Epithelial cell of esophagus (primary cell): ENCODE measurements around the gene RBMS3.

Experiments
- DNase-seq: peaks from one replicate; pipeline ENCODE4 v3.0.0; 2010; ENCODE audit warnings: low read depth
- H3K4me3 ChIP-seq: 2 replicates; pipeline ENCODE4 v1.5.1; 2011; ENCODE audit warnings: mild to moderate bottlenecking, low read length, control low read depth
- TF ChIP-seq, protein P1 (sequence below): IDR thresholded peaks from 2 replicates; pipeline ENCODE4 v1.5.1; 2011; ENCODE audit warnings: low read depth, mild to moderate bottlenecking, low read length, control low read depth, inconsistent platforms; ENCODE audit not compliant: insufficient read depth; ENCODE audit errors: missing control alignments

The RBMS3 gene

GRCh38 chr3:29868543-29869101, 587.8 kb downstream of the RBMS3 start:
- TF ChIP-seq, protein P1, sequence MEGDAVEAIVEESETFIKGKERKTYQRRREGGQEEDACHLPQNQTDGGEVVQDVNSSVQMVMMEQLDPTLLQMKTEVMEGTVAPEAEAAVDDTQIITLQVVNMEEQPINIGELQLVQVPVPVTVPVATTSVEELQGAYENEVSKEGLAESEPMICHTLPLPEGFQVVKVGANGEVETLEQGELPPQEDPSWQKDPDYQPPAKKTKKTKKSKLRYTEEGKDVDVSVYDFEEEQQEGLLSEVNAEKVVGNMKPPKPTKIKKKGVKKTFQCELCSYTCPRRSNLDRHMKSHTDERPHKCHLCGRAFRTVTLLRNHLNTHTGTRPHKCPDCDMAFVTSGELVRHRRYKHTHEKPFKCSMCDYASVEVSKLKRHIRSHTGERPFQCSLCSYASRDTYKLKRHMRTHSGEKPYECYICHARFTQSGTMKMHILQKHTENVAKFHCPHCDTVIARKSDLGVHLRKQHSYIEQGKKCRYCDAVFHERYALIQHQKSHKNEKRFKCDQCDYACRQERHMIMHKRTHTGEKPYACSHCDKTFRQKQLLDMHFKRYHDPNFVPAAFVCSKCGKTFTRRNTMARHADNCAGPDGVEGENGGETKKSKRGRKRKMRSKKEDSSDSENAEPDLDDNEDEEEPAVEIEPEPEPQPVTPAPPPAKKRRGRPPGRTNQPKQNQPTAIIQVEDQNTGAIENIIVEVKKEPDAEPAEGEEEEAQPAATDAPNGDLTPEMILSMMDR = no peak
- DNase-seq = no peak
- H3K4me3 ChIP-seq = no peak overlapping the region

GRCh38 chr3:29870136-29870535, 589.3 kb downstream of the RBMS3 start:
- no peak for DNase-seq
- TF ChIP-seq, protein P1 = no peak
- H3K4me3 ChIP-seq = no peak overlapping the region

- TF ChIP-seq, protein P1 = no peak
- no peak for DNase-seq
These were observed 590.2 kb downstream of the RBMS3 start for GRCh38 chr3:29871087-29871486.

DNA sequence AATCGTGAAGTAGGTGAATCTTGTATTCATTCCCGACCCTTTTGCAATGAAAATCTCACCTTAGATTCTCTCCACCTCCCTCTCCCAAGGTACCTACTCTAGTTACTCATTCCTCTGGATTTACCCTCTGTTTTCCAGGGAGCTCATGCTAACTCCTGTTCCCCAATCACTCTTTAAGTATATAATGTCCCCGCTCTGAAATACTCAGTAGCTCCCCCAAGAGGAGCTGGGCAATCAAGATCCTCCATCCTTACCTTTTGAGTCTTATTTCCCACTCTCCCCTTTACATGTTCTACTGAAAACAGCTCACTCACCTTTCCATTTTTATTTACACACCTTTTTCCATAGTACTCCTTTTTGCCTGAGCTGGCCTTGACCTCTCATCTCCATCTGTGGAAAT, 599.9 kb downstream of the RBMS3 start:
- H3K4me3 ChIP-seq = no peak overlapping the region
- DNase-seq = no peak
- TF ChIP-seq, protein P1 = no peak

More at GRCh38 chr3:29871087-29871486, 590.2 kb downstream of the RBMS3 start:
- H3K4me3 ChIP-seq = no peak overlapping the region

DNA sequence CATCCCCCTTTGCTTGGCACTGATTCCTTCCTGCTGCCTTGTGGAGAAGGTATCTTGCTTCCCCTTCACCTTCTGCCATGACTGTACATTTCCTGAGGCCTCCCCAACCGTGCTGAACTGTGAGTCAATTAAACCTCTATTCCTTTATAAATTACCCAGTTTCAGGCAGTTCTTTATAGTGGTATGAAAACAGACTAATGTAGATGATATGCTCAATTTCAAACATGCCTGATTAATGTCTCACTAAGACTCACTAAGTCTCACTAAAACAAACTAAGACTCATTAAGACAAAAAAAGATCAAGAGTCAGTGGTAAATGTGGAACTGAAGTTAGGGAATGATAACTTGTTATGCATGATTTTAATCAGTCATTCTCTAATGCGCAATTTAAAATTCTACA, 606.6 kb downstream of the RBMS3 start:
- TF ChIP-seq, protein P1 = no peak
- no peak overlapping the region for H3K4me3 ChIP-seq
- DNase-seq = no peak

DNA sequence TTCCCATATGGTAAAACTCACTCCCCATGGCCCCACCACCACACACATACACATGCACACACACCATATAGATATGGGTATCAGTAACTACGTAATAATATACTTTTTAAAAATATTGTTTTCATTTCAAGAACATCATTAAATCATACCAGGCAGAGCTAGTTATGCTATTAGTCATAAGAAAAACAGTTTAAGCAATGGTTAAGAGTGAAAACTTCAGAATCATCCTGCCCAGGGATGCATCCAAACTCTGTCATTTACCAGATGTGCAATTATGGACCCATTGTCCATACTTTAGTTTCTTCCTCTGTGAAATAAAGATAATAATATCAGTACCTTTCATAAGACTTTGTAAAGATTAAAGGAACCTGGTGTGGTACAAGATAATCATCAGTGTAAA, 608.3 kb downstream of the RBMS3 start:
- no peak overlapping the region for H3K4me3 ChIP-seq
- TF ChIP-seq, protein P1 = no peak
- peak; percentile 3 for DNase-seq

DNA sequence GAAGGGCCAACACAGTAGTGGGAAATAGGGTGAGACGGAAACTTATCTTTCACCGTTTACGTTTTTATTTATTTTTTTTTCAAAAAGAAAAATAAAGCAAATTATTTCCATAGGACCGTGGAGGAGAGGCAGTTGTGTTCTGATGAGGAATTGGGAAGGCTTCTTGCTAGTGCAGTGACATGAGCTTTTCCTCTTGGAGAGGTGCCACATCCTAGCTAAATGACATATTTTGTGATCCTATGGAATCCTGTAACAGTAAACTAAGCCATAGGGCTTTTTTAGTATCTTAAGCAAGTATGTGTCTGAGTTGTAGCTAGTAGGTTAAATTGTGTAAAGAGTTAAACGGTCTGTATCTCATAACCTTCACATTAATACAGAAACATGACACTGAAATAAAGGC, 609.9 kb downstream of the RBMS3 start:
- H3K4me3 ChIP-seq = no peak overlapping the region
- DNase-seq = no peak
- TF ChIP-seq, protein P1 = no peak
